Measurements from ENCODE around the gene PPP6R2.

Gene PPP6R2

GRCh38 chr22:50471197-50471847, 128.2 kb downstream of the PPP6R2 start:
- no peak for DNase-seq (ENCODE audit: low read depth)

GRCh38 chr22:50471962-50472361, 128.8 kb downstream of the PPP6R2 start:
- no peak for DNase-seq (ENCODE audit: low read depth)

- no peak for DNase-seq (ENCODE audit: low read depth)
Measured at GRCh38 chr22:50473088-50473487, 130.0 kb downstream of the PPP6R2 start.

GRCh38 chr22:50473855-50474671, 130.9 kb downstream of the PPP6R2 start:
- DNase-seq (ENCODE audit: low read depth) = no peak

GRCh38 chr22:50474710-50475651, 131.9 kb downstream of the PPP6R2 start, which contains the start of gene SBF1:
TSS of gene SBF1 (minus strand) at chr22:50475035. CDS start at chr22:50474840, 195 bp downstream.
- DNase-seq (ENCODE audit: low read depth) = peak; percentile 75

GRCh38 chr22:50475652-50476002, 132.5 kb downstream of the PPP6R2 start:
- DNase-seq (ENCODE audit: low read depth) = no peak

GRCh38 chr22:50476868-50477267, 133.7 kb downstream of the PPP6R2 start:
- DNase-seq (ENCODE audit: low read depth) = no peak

GRCh38 chr22:50477923-50478322, 134.8 kb downstream of the PPP6R2 start:
- DNase-seq (ENCODE audit: low read depth) = no peak

GRCh38 chr22:50479721-50480120, 136.6 kb downstream of the PPP6R2 start:
- DNase-seq (ENCODE audit: low read depth) = no peak

- no peak for DNase-seq (ENCODE audit: low read depth)
Measured at GRCh38 chr22:50481045-50481439, 137.9 kb downstream of the PPP6R2 start.

GRCh38 chr22:50481440-50482106, 138.4 kb downstream of the PPP6R2 start, which contains the start of gene ADM2:
TSS of gene ADM2 (plus strand) at chr22:50481543. CDS start at chr22:50481848, 305 bp downstream.
- no peak for DNase-seq (ENCODE audit: low read depth)

- DNase-seq (ENCODE audit: low read depth) = no peak
Measured at GRCh38 chr22:50482107-50483074, 139.3 kb downstream of the PPP6R2 start.

- DNase-seq (ENCODE audit: low read depth) = no peak
Measured at GRCh38 chr22:50483106-50483505, 140.0 kb downstream of the PPP6R2 start.

- no peak for DNase-seq (ENCODE audit: low read depth)
Measured at GRCh38 chr22:50483556-50483955, 140.4 kb downstream of the PPP6R2 start.

GRCh38 chr22:50483977-50484853, 141.1 kb downstream of the PPP6R2 start:
- DNase-seq (ENCODE audit: low read depth) = no peak

GRCh38 chr22:50485221-50486131, 142.3 kb downstream of the PPP6R2 start:
- DNase-seq (ENCODE audit: low read depth) = no peak

- DNase-seq (ENCODE audit: low read depth) = no peak
Measured at GRCh38 chr22:50486561-50487289, 143.6 kb downstream of the PPP6R2 start, which contains the start of gene MIOX. TSS of gene MIOX (plus strand) at chr22:50486859. CDS start at chr22:50486898, 39 bp downstream.
